IMR-90 (cell line): ENCODE data around the gene RGS17. TPM values are rescaled to one million over a fixed set of nuclear protein-coding genes. Genes with fewer than 3 reads are reported as not detected.

Source experiments
- ATAC-seq: fragments of 200-7000 bp; cut with Tn5 transposase; 2 replicates; pipeline ENCODE4 v1.9.1; 2020; ENCODE audit warnings: low read depth, mild to moderate bottlenecking, moderate library complexity
- BruUV-seq: library from RNA; stranded (reverse); fragments of 400-500 nt; replicated peaks from 2 replicates; lab custom pipeline; 2021; lab: Mats Ljungman, UMichigan
- CTCF ChIA-PET: fragments of 300-600 bp; formaldehyde crosslinking; extraction: SDS; loops from one replicate; lab custom pipeline; 2021; ENCODE audit warnings: antibody characterized with exemption; lab: Yijun Ruan, JAX
- POLR2A ChIA-PET: fragments of 300-600 bp; sonication (Branson Sonifier 250); formaldehyde crosslinking; loops from one replicate; lab custom pipeline; 2022; ENCODE audit warnings: antibody characterized with exemption; ENCODE audit not compliant: unreplicated experiment; lab: Charles Lee
- DNase-seq: peaks from one replicate; pipeline ENCODE4 v3.0.0; 2013
- H2AFZ ChIP-seq: replicated peaks from 2 replicates; pipeline ENCODE3; 2013; ENCODE audit warnings: low read length, mild to moderate bottlenecking; ENCODE audit not compliant: poor library complexity
- H2AK5ac ChIP-seq: 2 replicates; pipeline ENCODE4 v1.6.1; 2013; ENCODE audit warnings: low read depth, low read length, inconsistent platforms
- H2AK9ac ChIP-seq: replicated peaks from 2 replicates; pipeline ENCODE3; 2013; ENCODE audit warnings: mild to moderate bottlenecking, low read depth, low read length, moderate library complexity; ENCODE audit not compliant: poor library complexity
- H2BK120ac ChIP-seq: 2 replicates; pipeline ENCODE4 v1.6.1; 2013; ENCODE audit warnings: low read depth, low read length, inconsistent platforms
- H2BK15ac ChIP-seq: 3 replicates; pipeline ENCODE4 v1.6.1; 2013; ENCODE audit warnings: low read depth, low read length, inconsistent platforms
- H2BK20ac ChIP-seq: 2 replicates; pipeline ENCODE4 v1.6.1; 2013; ENCODE audit warnings: low read depth, mild to moderate bottlenecking, inconsistent platforms, low read length, moderate library complexity
- H2BK5ac ChIP-seq: 2 replicates; pipeline ENCODE4 v1.6.1; 2013; ENCODE audit warnings: mild to moderate bottlenecking, low read depth, low read length, inconsistent platforms; ENCODE audit not compliant: poor library complexity, severe bottlenecking
- H3K14ac ChIP-seq: replicated peaks from 2 replicates; pipeline ENCODE4 v1.6.1; 2013; ENCODE audit warnings: low read depth, low read length, inconsistent platforms
- H3K18ac ChIP-seq: 2 replicates; pipeline ENCODE4 v1.6.1; 2013; ENCODE audit warnings: low read depth, low read length, control low read depth
- H3K23ac ChIP-seq: 2 replicates; pipeline ENCODE4 v1.6.1; 2013; ENCODE audit warnings: low read depth, low read length, inconsistent platforms
- H3K27ac ChIP-seq: 2 replicates; pipeline ENCODE4 v1.5.1; 2013; ENCODE audit warnings: mild to moderate bottlenecking, control low read depth, low read length; ENCODE audit not compliant: insufficient read depth
- H3K27me3 ChIP-seq: 2 replicates; pipeline ENCODE4 v1.6.1; 2013; ENCODE audit warnings: low read length; ENCODE audit not compliant: control insufficient read depth, insufficient read depth
- H3K36me3 ChIP-seq: 2 replicates; pipeline ENCODE4 v1.6.1; 2013; ENCODE audit warnings: low read length, mixed read lengths; ENCODE audit not compliant: control insufficient read depth, insufficient read depth
- H3K4ac ChIP-seq: 2 replicates; pipeline ENCODE4 v1.6.1; 2013; ENCODE audit warnings: low read depth, low read length, inconsistent platforms
- H3K4me1 ChIP-seq: 2 replicates; pipeline ENCODE4 v1.6.1; 2013; ENCODE audit warnings: low read length, mixed read lengths; ENCODE audit not compliant: control insufficient read depth, insufficient read depth
- H3K4me2 ChIP-seq: 2 replicates; pipeline ENCODE4 v1.6.1; 2013; ENCODE audit warnings: low read depth, mild to moderate bottlenecking, control low read depth, low read length, moderate library complexity
- H3K4me3 ChIP-seq: 2 replicates; pipeline ENCODE4 v1.5.1; 2013; ENCODE audit warnings: low read depth, mild to moderate bottlenecking, control low read depth, low read length, moderate library complexity; ENCODE audit not compliant: insufficient read depth
- H3K56ac ChIP-seq: 2 replicates; pipeline ENCODE4 v1.6.1; 2013; ENCODE audit warnings: low read length, inconsistent platforms; ENCODE audit not compliant: insufficient read depth; ENCODE audit errors: extremely low read depth
- H3K79me1 ChIP-seq, 2 experiments: 2 replicates each; pipeline ENCODE4 v1.6.1; 2013; ENCODE audit warnings: low read length in 2 of 2, inconsistent platforms in 1 of 2, low read depth in 1 of 2
- H3K9ac ChIP-seq: 2 replicates; pipeline ENCODE4 v1.6.1; 2013; ENCODE audit warnings: low read depth, low read length, control low read depth
- H3K9me1 ChIP-seq: 2 replicates; pipeline ENCODE4 v1.6.1; 2013; ENCODE audit warnings: low read length, inconsistent platforms; ENCODE audit not compliant: insufficient read depth
- H3K9me3 ChIP-seq: 2 replicates; pipeline ENCODE4 v1.6.1; 2013; ENCODE audit warnings: low read length; ENCODE audit not compliant: control insufficient read depth, insufficient read depth
- H4K20me1 ChIP-seq: 2 replicates; pipeline ENCODE4 v1.6.1; 2013; ENCODE audit warnings: low read length, inconsistent platforms; ENCODE audit not compliant: insufficient read depth
- H4K5ac ChIP-seq: 2 replicates; pipeline ENCODE4 v1.6.1; 2013; ENCODE audit warnings: mild to moderate bottlenecking, low read depth, low read length, control low read depth
- H4K8ac ChIP-seq, 2 experiments: 2 replicates each; pipeline ENCODE4 v1.6.1; 2013; ENCODE audit warnings: low read depth in 2 of 2, low read length in 2 of 2, control low read depth in 1 of 2, inconsistent platforms in 1 of 2
- H4K91ac ChIP-seq: 2 replicates; pipeline ENCODE4 v1.6.1; 2013; ENCODE audit warnings: low read depth, low read length, inconsistent platforms; ENCODE audit not compliant: insufficient read depth
- CEBPB ChIP-seq: IDR thresholded peaks from 2 replicates; pipeline ENCODE4 v1.6.1; 2012; ENCODE audit warnings: low read depth, low read length, improper control_type of control experiment
- CHD1 ChIP-seq: IDR thresholded peaks from 2 replicates; pipeline ENCODE4 v1.6.1; 2012; ENCODE audit warnings: low read depth, low read length, improper control_type of control experiment
- CTCF ChIP-seq: conservative IDR thresholded peaks from 2 replicates; pipeline ENCODE4 v1.5.1; 2012; ENCODE audit warnings: mild to moderate bottlenecking, low read depth, low read length, improper control_type of control experiment
- FOS ChIP-seq: fragments of 150-350 bp; IDR thresholded peaks from 2 replicates; pipeline ENCODE4 v1.6.1; 2016; ENCODE audit warnings: low read depth, low read length
- MAFK ChIP-seq: IDR thresholded peaks from 2 replicates; pipeline ENCODE4 v1.6.1; 2012; ENCODE audit warnings: low read depth, low read length, improper control_type of control experiment
- MAZ ChIP-seq: IDR thresholded peaks from 2 replicates; pipeline ENCODE4 v1.6.1; 2012; ENCODE audit warnings: low read depth, mild to moderate bottlenecking, low read length, improper control_type of control experiment, moderate library complexity, borderline replicate concordance
- NFE2L2 ChIP-seq: fragments of 150-350 bp; IDR thresholded peaks from 2 replicates; pipeline ENCODE4 v1.6.1; 2016; ENCODE audit warnings: low read depth, mild to moderate bottlenecking, low read length
- POLR2A ChIP-seq: IDR thresholded peaks from 2 replicates; pipeline ENCODE4 v1.6.1; 2012; ENCODE audit warnings: mild to moderate bottlenecking, low read depth, low read length
- RCOR1 ChIP-seq: IDR thresholded peaks from 2 replicates; pipeline ENCODE4 v1.6.1; 2012; ENCODE audit warnings: mild to moderate bottlenecking, low read length, improper control_type of control experiment; ENCODE audit not compliant: insufficient replicate concordance
- RFX5 ChIP-seq: IDR thresholded peaks from 2 replicates; pipeline ENCODE4 v1.8.0; 2012; ENCODE audit warnings: low read depth, mild to moderate bottlenecking, low read length, moderate library complexity
- SMC3 ChIP-seq: fragments of 150-350 bp; IDR thresholded peaks from 2 replicates; pipeline ENCODE4 v1.6.1; 2016; ENCODE audit warnings: low read depth, mild to moderate bottlenecking, antibody characterized with exemption, low read length, moderate library complexity
- WGBS, 2 experiments: methylation state at CpG; one replicate each; pipeline versions ENCODE4 v1.1.5 to v1.1.7; 2013; ENCODE audit warnings: missing lambda C conversion rate in 2 of 2; ENCODE audit not compliant: insufficient read length in 1 of 2; ENCODE audit errors: extremely low coverage in 2 of 2; 5-methylcytosine and 5-hydroxymethylcytosine counted together
- dilution Hi-C: fragments of 300-500 bp; cut with HindIII; formaldehyde crosslinking; loops from one replicate; pipeline ENCODE4 v1.14.3; 2018; ENCODE audit warnings: low sequenced_read_pairs; ENCODE audit not compliant: unreplicated experiment
- in situ Hi-C: fragments of 300-500 bp; cut with MboI; formaldehyde crosslinking; loops from 3 replicates; pipeline ENCODE4 v1.14.3; 2019; ENCODE audit warnings: low sequenced_read_pairs, inconsistent platforms, mixed read lengths
- intact Hi-C: fragments of 100-400 bp; cut with micrococcal nuclease; formaldehyde crosslinking; loops from 2 replicates; pipeline ENCODE4 v1.10.0; 2022
- polyA plus RNA-seq, 3 experiments: library from polyadenylated mRNA; depleted of rRNA; stranded (reverse); fragments of >200 nt; gene quantifications; 2 replicates each; pipeline ENCODE4 v1.2.3, GENCODE V29; 2012; ENCODE audit warnings: low replicate concordance in 1 of 3
- total RNA-seq: library from RNA; depleted of rRNA; stranded (reverse); fragments of >200 nt; gene quantifications from 2 replicates; pipeline ENCODE4 v1.2.3, GENCODE V29; 2012

The RGS17 gene
- total and polyA plus RNA-seq, 2 of the 4 experiments (the other 2 are of a cell fraction), result 0.75 to 1.4 TPM

- Histone ChIP-seq H3K36me3 (no peaks in the 10 kb centered on the region), H3K27ac (no peak overlapping the region), H2BK20ac (no peak overlapping the region), H2BK5ac (no peak overlapping the region), H3K4me1 (no peaks in the 10 kb centered on the region), H3K9ac (no peak overlapping the region), H2AK5ac (no peak overlapping the region), H2AFZ (no peak overlapping the region), H4K5ac (no peak overlapping the region), H4K91ac (no peak overlapping the region), H3K27me3 (no peaks in the 10 kb centered on the region), H3K4me3 (no peak overlapping the region), H2BK15ac (no peak overlapping the region), H3K18ac (no peak overlapping the region), H3K9me3 (no peaks in the 10 kb centered on the region), H3K79me1 (no peaks in the 10 kb centered on the region), H4K20me1 (no peaks in the 10 kb centered on the region), H3K23ac (no peak overlapping the region), H2BK120ac (no peak overlapping the region), H3K56ac (no peak overlapping the region), H2AK9ac (no peak overlapping the region), H3K9me1 (no peaks in the 10 kb centered on the region), H3K14ac (no peak overlapping the region), H3K4me2 (no peak overlapping the region), H3K4ac (no peak overlapping the region), H4K8ac (no peak overlapping the region)
- POLR2A ChIA-PET, result no interaction called here
- dilution Hi-C loops, result no loop called here
- no peak for TF ChIP-seq CHD1
- no peak for TF ChIP-seq SMC3
- TF ChIP-seq POLR2A, result no peak
- TF ChIP-seq NFE2L2, result no peak
- no peak for TF ChIP-seq CTCF
- no peak for TF ChIP-seq MAZ
- TF ChIP-seq MAFK, result no peak
- TF ChIP-seq RFX5, result no peak
- no peak for TF ChIP-seq FOS
- no peak for TF ChIP-seq CEBPB
- TF ChIP-seq RCOR1, result no peak
- in situ Hi-C loops, result no loop called here
- no peak for ATAC-seq
- no TSS peak for BruUV-seq
- intact Hi-C loops, result no loop called here
- 90% methylated on average over 2 of the region's 4 CpGs; no CpG with 5 or more reads in 1 of the 2 experiments for WGBS, 2 experiments
- CTCF ChIA-PET, result no interaction called here
- DNase-seq, result no peak
These were observed 57.2 kb downstream of the RGS17 start for GRCh38 chr6:153073841-153074240.
